Upper lobe of right lung (tissue), 1 donor: ENCODE results near the gene PEX11B. TPM values are rescaled to one million over a fixed set of nuclear protein-coding genes. Genes with fewer than 3 reads are reported as not detected.

Source experiments
- ATAC-seq: fragments of 200-7000 bp; cut with Tn5 transposase; one replicate; pipeline ENCODE4 v1.9.1; 2020; ENCODE audit warnings: mild to moderate bottlenecking, moderate library complexity
- DNase-seq: peaks from one replicate; pipeline ENCODE4 v3.0.0-alpha.2; 2020
- H3K27ac ChIP-seq: fragments of 200-600 bp; one replicate; pipeline ENCODE4 v1.8.0; 2022
- H3K27me3 ChIP-seq: fragments of 200-600 bp; one replicate; pipeline ENCODE4 v1.8.0; 2022; ENCODE audit warnings: mild to moderate bottlenecking
- H3K36me3 ChIP-seq: fragments of 200-600 bp; one replicate; pipeline ENCODE4 v1.8.0; 2022
- H3K4me1 ChIP-seq: fragments of 200-600 bp; one replicate; pipeline ENCODE4 v1.8.0; 2022
- H3K4me3 ChIP-seq: fragments of 200-600 bp; one replicate; pipeline ENCODE4 v1.8.0; 2022; ENCODE audit warnings: mild to moderate bottlenecking
- H3K9me3 ChIP-seq: fragments of 200-600 bp; one replicate; pipeline ENCODE4 v1.8.0; 2022
- intact Hi-C: fragments of 100-400 bp; cut with DNase I; formaldehyde crosslinking; loops from one replicate; pipeline ENCODE4 v1.11.0; 2022
- total RNA-seq: library from RNA; stranded (reverse); fragmentation: NEBNext Ultra II Directional; extraction: Animal tissue kit (Norgen Biotek cat#: 25700); gene quantifications from one replicate; pipeline ENCODE4 v1.2.1, GENCODE V29; 2021
- TF ChIP-seq, protein P1 (sequence below): fragments of 200-600 bp; IDR thresholded peaks from one replicate; pipeline ENCODE4 v1.8.0; 2022; ENCODE audit warnings: antibody characterized with exemption
- donor health status: DM: no; HTN: yes; CAD: no; lungs with severe emphysema.

Gene PEX11B
- total RNA-seq, 1 donor from 2014 or later: 31.0 TPM

DNA sequence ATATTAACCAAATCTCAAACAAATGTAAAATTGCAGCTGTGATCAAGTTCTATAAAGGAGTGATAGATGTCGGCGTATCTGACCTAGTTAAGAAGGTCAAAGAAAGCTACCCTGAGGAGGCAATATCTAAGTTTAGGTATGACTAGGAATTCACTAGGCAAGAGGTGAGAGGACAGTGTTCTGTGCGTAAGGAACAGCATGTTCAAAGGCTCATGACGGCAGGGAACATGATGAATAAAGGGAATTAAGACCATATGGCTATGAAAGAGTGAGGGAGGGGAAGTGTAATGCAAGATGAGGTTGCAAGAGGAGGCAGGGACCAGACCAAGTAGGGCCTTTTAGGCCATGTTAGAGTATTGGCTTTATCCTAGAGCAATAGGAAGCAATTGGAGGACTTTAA lies 30.7 kb upstream of the PEX11B start:
- DNase-seq (no peak), ATAC-seq (no peak)
- H3K36me3 ChIP-seq: peaks cover 20% of the 10 kb centered on the region
- H3K27me3 ChIP-seq: no peaks in the 10 kb centered on the region
- no peak overlapping the region for H3K27ac ChIP-seq
- H3K4me1 ChIP-seq: peaks cover 13% of the 10 kb centered on the region
- TF ChIP-seq, protein P1, sequence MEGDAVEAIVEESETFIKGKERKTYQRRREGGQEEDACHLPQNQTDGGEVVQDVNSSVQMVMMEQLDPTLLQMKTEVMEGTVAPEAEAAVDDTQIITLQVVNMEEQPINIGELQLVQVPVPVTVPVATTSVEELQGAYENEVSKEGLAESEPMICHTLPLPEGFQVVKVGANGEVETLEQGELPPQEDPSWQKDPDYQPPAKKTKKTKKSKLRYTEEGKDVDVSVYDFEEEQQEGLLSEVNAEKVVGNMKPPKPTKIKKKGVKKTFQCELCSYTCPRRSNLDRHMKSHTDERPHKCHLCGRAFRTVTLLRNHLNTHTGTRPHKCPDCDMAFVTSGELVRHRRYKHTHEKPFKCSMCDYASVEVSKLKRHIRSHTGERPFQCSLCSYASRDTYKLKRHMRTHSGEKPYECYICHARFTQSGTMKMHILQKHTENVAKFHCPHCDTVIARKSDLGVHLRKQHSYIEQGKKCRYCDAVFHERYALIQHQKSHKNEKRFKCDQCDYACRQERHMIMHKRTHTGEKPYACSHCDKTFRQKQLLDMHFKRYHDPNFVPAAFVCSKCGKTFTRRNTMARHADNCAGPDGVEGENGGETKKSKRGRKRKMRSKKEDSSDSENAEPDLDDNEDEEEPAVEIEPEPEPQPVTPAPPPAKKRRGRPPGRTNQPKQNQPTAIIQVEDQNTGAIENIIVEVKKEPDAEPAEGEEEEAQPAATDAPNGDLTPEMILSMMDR: no peak
- intact Hi-C loops: no loop called here
- H3K9me3 ChIP-seq: no peaks in the 10 kb centered on the region
- H3K4me3 ChIP-seq: no peak overlapping the region

DNA sequence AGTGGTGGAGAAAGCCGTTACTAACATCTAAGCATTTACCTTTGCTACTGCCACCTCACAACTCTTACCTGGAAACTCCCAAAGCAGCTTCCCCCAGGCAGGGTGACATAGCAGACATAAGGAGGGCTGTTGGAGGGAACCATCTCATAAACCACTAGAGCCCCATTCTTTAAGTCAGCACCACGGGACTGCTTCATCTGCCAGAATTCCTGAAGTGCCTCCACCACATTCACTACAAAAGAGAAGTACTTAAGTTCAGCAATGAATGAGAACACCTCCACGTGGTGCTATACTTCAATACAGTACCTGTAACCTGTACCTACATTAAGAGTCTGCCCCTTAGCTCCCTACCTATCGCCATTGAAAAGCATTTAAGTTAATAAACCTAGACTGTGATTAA lies 29.0 kb upstream of the PEX11B start:
- H3K36me3 ChIP-seq: peaks cover 36% of the 10 kb centered on the region
- DNase-seq: no peak
- peak; percentile 55 for ATAC-seq
- intact Hi-C loops: no loop called here
- no peak overlapping the region for H3K27ac ChIP-seq
- H3K4me1 ChIP-seq: peaks cover 9% of the 10 kb centered on the region
- H3K4me3 ChIP-seq: no peak overlapping the region
- TF ChIP-seq, protein P1: no peak
- no peaks in the 10 kb centered on the region for H3K27me3 ChIP-seq
- no peaks in the 10 kb centered on the region for H3K9me3 ChIP-seq

DNA sequence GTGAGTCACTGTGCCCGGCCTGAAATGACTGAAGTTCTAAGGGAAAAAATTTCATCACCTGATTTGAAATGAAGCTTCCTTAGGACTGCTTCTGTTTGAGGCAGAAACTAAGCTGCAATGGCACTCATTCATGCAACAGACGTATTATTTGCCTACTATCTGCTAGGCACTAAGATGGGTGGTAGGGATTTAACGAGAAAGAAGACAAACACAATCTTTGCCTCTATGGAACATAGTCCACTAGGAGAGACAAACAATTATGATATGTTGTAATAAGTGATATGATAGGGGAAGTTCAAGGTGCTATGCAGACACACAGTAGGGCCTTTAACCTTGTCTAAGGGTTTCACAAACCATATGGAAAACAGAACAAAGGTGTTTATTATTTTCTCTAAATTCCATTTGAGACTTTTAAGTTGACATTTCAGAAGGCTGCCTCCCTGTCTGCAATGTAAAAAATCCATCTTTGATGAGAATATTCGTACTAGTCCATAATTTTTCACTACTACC lies 28.0 kb upstream of the PEX11B start:
- DNase-seq (no peak), ATAC-seq (no peak)
- H3K27me3 ChIP-seq: no peaks in the 10 kb centered on the region
- peaks cover 41% of the 10 kb centered on the region for H3K36me3 ChIP-seq
- no peaks in the 10 kb centered on the region for H3K9me3 ChIP-seq
- TF ChIP-seq, protein P1: no peak
- H3K4me3 ChIP-seq: no peak overlapping the region
- H3K27ac ChIP-seq: no peak overlapping the region
- intact Hi-C loops: no loop called here
- H3K4me1 ChIP-seq: peaks cover 4% of the 10 kb centered on the region

DNA sequence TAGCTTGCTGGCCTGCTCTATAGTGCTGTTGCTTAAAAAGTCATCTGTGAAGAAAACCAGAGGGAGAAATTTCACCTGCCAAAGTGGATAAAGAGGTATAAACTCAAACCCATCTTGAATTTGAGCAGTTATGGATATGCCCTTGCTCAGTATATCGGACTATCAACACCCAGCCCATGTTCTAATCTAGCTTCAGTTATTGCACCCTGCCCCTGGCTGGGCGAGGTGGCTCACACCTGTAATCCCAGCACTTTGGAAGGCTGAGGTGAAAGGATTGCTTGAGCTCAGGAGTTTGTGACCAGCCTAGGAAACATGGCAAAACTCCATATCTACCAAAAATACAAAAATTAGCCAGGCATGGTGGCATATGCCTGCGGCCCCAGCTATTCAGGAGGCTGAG lies 26.0 kb upstream of the PEX11B start:
- H3K9me3 ChIP-seq: no peaks in the 10 kb centered on the region
- TF ChIP-seq, protein P1: no peak
- ATAC-seq: no peak
- H3K27ac ChIP-seq: no peak overlapping the region
- peaks cover 40% of the 10 kb centered on the region for H3K36me3 ChIP-seq
- no peak for DNase-seq
- H3K27me3 ChIP-seq: no peaks in the 10 kb centered on the region
- no peak overlapping the region for H3K4me3 ChIP-seq
- H3K4me1 ChIP-seq: no peaks in the 10 kb centered on the region
- intact Hi-C loops: no loop called here

DNA sequence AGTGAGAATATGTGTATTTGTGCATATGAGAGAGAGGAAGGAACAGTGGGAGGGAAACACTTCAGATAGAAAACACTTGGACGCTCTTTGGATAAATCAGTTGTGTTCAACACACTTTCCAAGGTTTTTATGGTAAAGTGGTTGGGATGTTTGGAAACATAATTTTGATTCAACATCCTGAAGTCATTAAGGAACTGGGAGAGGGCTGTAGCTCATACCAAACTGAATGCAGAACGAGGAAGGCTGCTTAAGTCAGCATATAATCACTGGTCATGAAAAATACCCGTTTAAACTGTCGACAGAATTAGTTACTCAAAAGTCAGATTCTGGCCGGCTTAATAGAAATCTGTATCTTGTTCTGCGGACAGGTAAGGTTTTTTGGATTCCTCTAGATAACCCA lies 24.4 kb upstream of the PEX11B start:
- H3K9me3 ChIP-seq: no peaks in the 10 kb centered on the region
- no peak overlapping the region for H3K27ac ChIP-seq
- H3K27me3 ChIP-seq: no peaks in the 10 kb centered on the region
- H3K4me3 ChIP-seq: no peak overlapping the region
- TF ChIP-seq, protein P1: no peak
- intact Hi-C loops: no loop called here
- no peak for ATAC-seq
- no peaks in the 10 kb centered on the region for H3K4me1 ChIP-seq
- DNase-seq: no peak
- H3K36me3 ChIP-seq: peaks cover 48% of the 10 kb centered on the region

DNA sequence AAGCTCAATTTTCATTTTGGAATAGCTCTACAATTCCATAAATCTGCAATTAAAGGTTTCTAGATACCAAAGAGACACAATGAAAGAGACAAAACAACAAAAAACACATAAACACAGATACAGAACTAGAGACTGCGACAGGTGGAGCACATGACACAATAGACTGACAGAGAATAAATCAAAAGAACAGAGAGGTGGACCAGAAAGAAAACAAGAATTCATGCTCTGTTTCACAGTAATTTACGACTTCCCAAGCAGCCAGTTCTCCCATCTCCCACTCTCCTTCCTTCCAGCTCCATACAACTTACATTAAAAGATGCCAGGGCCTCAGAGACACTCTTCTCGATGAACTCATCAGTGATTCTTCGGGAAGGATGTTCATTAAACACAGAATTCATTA lies 23.9 kb upstream of the PEX11B start:
- ATAC-seq: no peak
- Histone ChIP-seq H3K4me3 (no peak overlapping the region), H3K9me3 (no peaks in the 10 kb centered on the region), H3K36me3 (peaks cover 52% of the 10 kb centered on the region), H3K4me1 (no peaks in the 10 kb centered on the region), H3K27ac (no peak overlapping the region), H3K27me3 (no peaks in the 10 kb centered on the region)
- intact Hi-C loops: no loop called here
- no peak for DNase-seq
- TF ChIP-seq, protein P1: no peak
